OCI-LY1 (cell line): Measurements from ENCODE around the gene ZDHHC11.
"Not testable (repeated sequence)": the region's sequence is repeated elsewhere in the genome, so short reads cannot be mapped to it uniquely, and the experiment has no call there.

ENCODE experiments used
- EZH2 ChIP-seq: fragments of 200-600 bp; sonication (generic), shearing (Covaris generic); IDR thresholded peaks from 2 replicates; pipeline ENCODE4 v1.8.0; 2017; ENCODE audit warnings: borderline replicate concordance, mixed run types, mild to moderate bottlenecking, antibody characterized with exemption, low read length, moderate library complexity, mixed read lengths
- TF ChIP-seq, protein P1 (sequence below): fragments of 200-600 bp; sonication (generic), shearing (Covaris generic); IDR thresholded peaks from 2 replicates; pipeline ENCODE4 v1.5.1; 2017; ENCODE audit warnings: mild to moderate bottlenecking, antibody characterized with exemption, low read length, moderate library complexity, mixed read lengths

GRCh38 chr5:780571-780970 lies 70.2 kb downstream of the ZDHHC11 start:
- TF ChIP-seq, protein P1, sequence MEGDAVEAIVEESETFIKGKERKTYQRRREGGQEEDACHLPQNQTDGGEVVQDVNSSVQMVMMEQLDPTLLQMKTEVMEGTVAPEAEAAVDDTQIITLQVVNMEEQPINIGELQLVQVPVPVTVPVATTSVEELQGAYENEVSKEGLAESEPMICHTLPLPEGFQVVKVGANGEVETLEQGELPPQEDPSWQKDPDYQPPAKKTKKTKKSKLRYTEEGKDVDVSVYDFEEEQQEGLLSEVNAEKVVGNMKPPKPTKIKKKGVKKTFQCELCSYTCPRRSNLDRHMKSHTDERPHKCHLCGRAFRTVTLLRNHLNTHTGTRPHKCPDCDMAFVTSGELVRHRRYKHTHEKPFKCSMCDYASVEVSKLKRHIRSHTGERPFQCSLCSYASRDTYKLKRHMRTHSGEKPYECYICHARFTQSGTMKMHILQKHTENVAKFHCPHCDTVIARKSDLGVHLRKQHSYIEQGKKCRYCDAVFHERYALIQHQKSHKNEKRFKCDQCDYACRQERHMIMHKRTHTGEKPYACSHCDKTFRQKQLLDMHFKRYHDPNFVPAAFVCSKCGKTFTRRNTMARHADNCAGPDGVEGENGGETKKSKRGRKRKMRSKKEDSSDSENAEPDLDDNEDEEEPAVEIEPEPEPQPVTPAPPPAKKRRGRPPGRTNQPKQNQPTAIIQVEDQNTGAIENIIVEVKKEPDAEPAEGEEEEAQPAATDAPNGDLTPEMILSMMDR = not testable (repeated sequence)
- not testable (repeated sequence) for TF ChIP-seq EZH2
